GM18505 (cell line): ENCODE data around the gene MAPK8.

Source experiments
- ATAC-seq: cut with Tn5 transposase; IDR thresholded peaks from one replicate; pipeline ENCODE4 v1.9.1; 2021; ENCODE audit not compliant: unreplicated experiment
- POLR2A ChIP-seq: IDR thresholded peaks from 4 replicates; pipeline ENCODE4 v1.6.1; 2011; ENCODE audit warnings: borderline replicate concordance; ENCODE audit not compliant: insufficient read depth, insufficient read length; ENCODE audit errors: extremely low read depth

The MAPK8 gene

GRCh38 chr10:48468130-48468790 is 161.8 kb downstream of the MAPK8 start:
- ATAC-seq, result no peak
- TF ChIP-seq POLR2A, result no peak

- ATAC-seq, result no peak
- no peak for TF ChIP-seq POLR2A
Measured at GRCh38 chr10:48468866-48469511, 162.5 kb downstream of the MAPK8 start.

GRCh38 chr10:48469516-48470020 is 163.1 kb downstream of the MAPK8 start:
- ATAC-seq, result no peak
- TF ChIP-seq POLR2A, result no peak

GRCh38 chr10:48470115-48470892 is 163.8 kb downstream of the MAPK8 start:
- ATAC-seq, result no peak
- no peak for TF ChIP-seq POLR2A

GRCh38 chr10:48470893-48471805 is 164.7 kb downstream of the MAPK8 start:
- ATAC-seq, result no peak
- no peak for TF ChIP-seq POLR2A

GRCh38 chr10:48472501-48473069 is 166.1 kb downstream of the MAPK8 start:
- no peak for TF ChIP-seq POLR2A
- ATAC-seq, result no peak

DNA sequence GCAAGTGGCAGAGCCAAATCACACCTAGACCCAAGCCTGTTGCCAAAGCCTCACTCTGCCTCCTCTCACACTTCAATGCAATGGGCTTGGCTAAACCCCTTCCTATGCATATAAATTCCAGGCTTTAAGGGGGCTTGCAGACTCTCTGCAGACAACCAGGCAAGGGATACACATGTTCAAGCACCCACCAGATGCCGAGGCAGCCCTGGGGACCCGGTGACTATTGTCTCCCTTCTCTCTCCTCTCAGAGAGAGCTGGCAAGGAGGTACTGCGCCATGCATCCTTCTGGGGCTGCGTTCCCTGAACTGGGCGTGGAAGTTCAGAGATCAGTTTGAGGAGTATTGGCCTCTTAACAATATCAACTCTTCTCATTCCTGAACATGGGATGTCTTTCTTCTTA is 167.2 kb downstream of the MAPK8 start:
- no peak for ATAC-seq
- TF ChIP-seq POLR2A, result no peak

- ATAC-seq, result no peak
- no peak for TF ChIP-seq POLR2A
Measured at GRCh38 chr10:48474765-48475365, 168.4 kb downstream of the MAPK8 start.

- no peak for TF ChIP-seq POLR2A
- no peak for ATAC-seq
Measured at GRCh38 chr10:48475943-48476278, 169.4 kb downstream of the MAPK8 start.

DNA sequence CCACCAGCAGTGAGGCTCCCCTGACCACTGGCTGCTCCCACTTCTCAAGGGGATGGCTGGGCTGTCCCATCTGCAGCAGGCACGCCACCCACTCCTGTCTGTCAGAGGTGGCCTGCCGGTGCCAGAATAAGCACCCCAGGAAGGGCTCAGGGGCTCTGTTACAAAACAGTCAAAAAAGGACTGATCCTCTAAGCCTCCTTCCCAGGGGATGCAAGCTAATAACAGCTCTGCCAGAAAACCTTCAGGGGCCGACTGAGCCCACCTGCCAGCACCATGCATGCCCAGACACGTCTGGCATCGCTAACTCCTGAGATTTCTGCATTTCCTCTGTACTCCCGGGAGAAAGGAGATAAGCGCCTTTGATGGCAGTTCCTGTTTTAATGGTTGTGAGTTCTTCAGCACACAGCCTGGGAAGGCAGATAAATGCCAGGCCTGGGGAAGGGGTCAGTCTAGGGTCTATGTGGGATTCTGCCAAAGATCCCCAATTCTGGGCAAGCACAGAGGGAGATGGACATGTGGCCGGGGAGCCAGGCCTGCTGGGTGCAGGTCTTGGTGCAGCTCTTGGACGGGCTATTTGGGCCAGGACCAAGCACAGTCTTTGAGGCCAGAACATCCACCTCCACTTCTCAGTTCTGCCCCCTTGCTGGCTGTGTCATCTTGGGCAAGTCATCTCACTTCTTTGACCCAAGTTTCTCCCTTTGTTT is 170.0 kb downstream of the MAPK8 start:
- no peak for TF ChIP-seq POLR2A
- no peak for ATAC-seq

DNA sequence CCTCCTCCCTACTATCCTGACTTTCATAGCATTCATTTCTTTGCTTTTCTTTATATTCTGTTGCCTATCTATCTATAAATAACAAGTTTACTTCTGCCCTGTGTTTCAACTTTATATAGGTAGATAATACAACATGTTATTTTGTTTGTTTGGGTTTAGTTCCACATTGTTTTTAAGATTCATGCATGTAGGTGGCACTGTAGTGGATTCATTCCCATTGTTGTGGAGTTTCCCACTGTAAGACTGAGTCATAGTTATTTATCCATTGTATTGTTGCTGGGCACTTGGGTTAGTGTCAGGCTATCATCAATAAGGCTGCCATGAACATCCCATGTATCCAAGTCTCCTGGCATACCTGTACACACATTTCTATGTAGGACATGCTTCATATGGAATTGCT is 170.7 kb downstream of the MAPK8 start:
- no peak for ATAC-seq
- no peak for TF ChIP-seq POLR2A

DNA sequence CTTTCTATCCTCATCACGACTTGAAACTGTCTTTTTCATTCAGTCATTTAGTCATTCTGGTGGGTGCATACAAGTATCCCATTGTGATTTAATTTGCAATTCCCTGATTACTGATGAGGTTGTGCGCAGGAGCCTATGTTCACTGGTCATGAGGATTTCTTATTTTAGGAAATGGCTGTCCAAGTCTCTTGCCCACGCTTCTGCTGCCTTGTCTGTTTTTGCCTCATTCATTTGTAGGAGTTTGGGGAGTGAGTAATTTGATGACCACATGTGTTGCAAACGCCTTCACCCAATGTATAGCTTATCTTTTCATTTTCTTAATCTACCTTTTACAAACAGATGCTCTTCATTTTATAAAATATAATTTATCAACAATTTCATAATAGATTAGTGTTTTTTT is 171.1 kb downstream of the MAPK8 start:
- no peak for TF ChIP-seq POLR2A
- no peak for ATAC-seq

- ATAC-seq, result no peak
- TF ChIP-seq POLR2A, result no peak
Measured at GRCh38 chr10:48478469-48478868, 172.0 kb downstream of the MAPK8 start.
